ENCODE data around the gene MBLAC1.

The MBLAC1 gene

GRCh38 chr7:100171087-100171681 lies 44.4 kb downstream of the MBLAC1 start:
- DNase-seq (ENCODE audit: low read depth) = no peak

- DNase-seq (ENCODE audit: low read depth) = no peak
These were observed 45.1 kb downstream of the MBLAC1 start for GRCh38 chr7:100171840-100172239.

GRCh38 chr7:100173806-100174495 lies 47.2 kb downstream of the MBLAC1 start:
- DNase-seq (ENCODE audit: low read depth) = no peak

GRCh38 chr7:100174582-100174981 lies 47.8 kb downstream of the MBLAC1 start:
- no peak for DNase-seq (ENCODE audit: low read depth)

- DNase-seq (ENCODE audit: low read depth) = no peak
These were observed 48.6 kb downstream of the MBLAC1 start for GRCh38 chr7:100175296-100175935.

GRCh38 chr7:100176096-100177044 lies 49.6 kb downstream of the MBLAC1 start:
- no peak for DNase-seq (ENCODE audit: low read depth)

- DNase-seq (ENCODE audit: low read depth) = peak; percentile 95
These were observed 50.6 kb downstream of the MBLAC1 start, which contains the start of the genes GPC2 and STAG3 for GRCh38 chr7:100177045-100178001. TSS of gene GPC2 (minus strand) at chr7:100177381. CDS start at chr7:100177199, 182 bp downstream. TSS of gene STAG3 (plus strand) at chr7:100177918. CDS start at chr7:100180557, 2,639 bp downstream.

All from iris pigment epithelial cell (primary cell).